HEK293T (cell line): ENCODE measurements around the gene GPATCH3.

ENCODE experiments used
- BHLHE40 ChIP-seq: fragments of 450-650 bp; IDR thresholded peaks from 2 replicates; pipeline ENCODE4 v1.6.1; 2016; ENCODE audit warnings: mild to moderate bottlenecking, moderate library complexity, borderline replicate concordance
- FOXK2 ChIP-seq: fragments of 450-650 bp; IDR thresholded peaks from 2 replicates; pipeline ENCODE4 v1.6.1; 2016; ENCODE audit warnings: mild to moderate bottlenecking
- FOXM1 ChIP-seq: fragments of 450-650 bp; IDR thresholded peaks from 2 replicates; pipeline ENCODE4 v1.6.1; 2017; ENCODE audit warnings: mild to moderate bottlenecking, borderline replicate concordance
- L3MBTL2 ChIP-seq: fragments of 450-650 bp; conservative IDR thresholded peaks from 2 replicates; pipeline ENCODE4 v1.6.1; 2016; ENCODE audit warnings: mild to moderate bottlenecking
- NFRKB ChIP-seq: fragments of 450-650 bp; IDR thresholded peaks from 2 replicates; pipeline ENCODE4 v1.6.1; 2016; ENCODE audit warnings: mild to moderate bottlenecking, moderate library complexity
- SP1 ChIP-seq: fragments of 450-650 bp; IDR thresholded peaks from 2 replicates; pipeline ENCODE4 v1.6.1; 2017
- ZNF384 ChIP-seq: fragments of 450-650 bp; IDR thresholded peaks from 2 replicates; pipeline ENCODE4 v1.6.1; 2016

DNA sequence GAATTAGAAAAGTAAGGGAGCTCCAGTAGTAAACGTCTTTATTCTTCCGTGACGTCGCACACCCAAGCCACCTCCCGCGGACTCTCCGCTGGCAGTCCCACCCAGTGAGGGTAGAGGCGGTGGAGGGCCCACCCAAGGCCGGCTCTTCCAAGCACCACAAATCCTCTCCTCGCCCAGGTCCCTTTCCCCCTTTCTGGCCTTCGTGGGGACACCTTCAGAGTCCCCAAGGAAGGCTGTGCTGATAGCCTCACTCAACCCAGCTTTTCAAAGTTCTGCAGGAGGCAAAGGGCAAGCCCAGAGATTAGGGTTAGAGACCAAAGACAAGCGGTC, 9.8 kb downstream of the GPATCH3 start:
- TF ChIP-seq SP1 (no peak), FOXK2 (no peak), BHLHE40 (no peak), L3MBTL2 (no peak), FOXM1 (no peak), NFRKB (no peak), ZNF384 (no peak)
